HFFc6 (cell line): Measurements from ENCODE around the gene GAD1. TPM values are rescaled to one million over a fixed set of nuclear protein-coding genes. Genes with fewer than 3 reads are reported as not detected.

Experiments
- DNase-seq: peaks from one replicate; pipeline ENCODE4 v3.0.0-alpha.2; 2018
- H3K27ac Mint-ChIP-seq: 2 replicates; pipeline ENCODE4 v1.8.0; 2020; ENCODE audit warnings: mild to moderate bottlenecking, mixed read lengths
- H3K27me3 Mint-ChIP-seq: 2 replicates; pipeline ENCODE4 v1.8.0; 2021; ENCODE audit warnings: mild to moderate bottlenecking, moderate library complexity, mixed read lengths; ENCODE audit not compliant: insufficient read depth
- H3K36me3 Mint-ChIP-seq: 2 replicates; pipeline ENCODE4 v1.8.0; 2021; ENCODE audit warnings: low read depth, mixed read lengths
- H3K4me1 Mint-ChIP-seq: 2 replicates; pipeline ENCODE4 v1.8.0; 2020; ENCODE audit warnings: low read depth, mixed read lengths
- H3K4me3 Mint-ChIP-seq: 2 replicates; pipeline ENCODE4 v1.8.0; 2020; ENCODE audit warnings: mild to moderate bottlenecking, moderate library complexity, mixed read lengths
- H3K9me3 Mint-ChIP-seq: 2 replicates; pipeline ENCODE4 v1.8.0; 2020; ENCODE audit warnings: mild to moderate bottlenecking, mixed read lengths
- CTCF ChIP-seq: fragments of 200-600 bp; sonication (generic); IDR thresholded peaks from 2 replicates; pipeline ENCODE4 v1.5.0; 2021; ENCODE audit warnings: antibody characterized with exemption, mild to moderate bottlenecking
- total RNA-seq, 6 experiments: library from RNA; stranded (reverse); fragmentation: NEBNext Ultra II Directional; extraction: Animal tissue kit (Norgen Biotek cat#: 25700); gene quantifications; 2 replicates in 1 of 6; 3 replicates in 5 of 6; pipeline ENCODE4 v1.2.3, GENCODE V29; 2021

GAD1 gene
- total RNA-seq, 6 experiments from 2014 or later: 0.21 to 0.26 TPM; not detected in 4

GRCh38 chr2:170842785-170843184, 26.1 kb downstream of the GAD1 start:
- peak; percentile 48 for DNase-seq
- Mint-ChIP-seq H3K27ac (peak overlapping the region; percentile 42), H3K36me3 (no peaks in the 10 kb centered on the region), H3K4me1 (peaks cover 28% of the 10 kb centered on the region), H3K27me3 (peaks cover 23% of the 10 kb centered on the region), H3K9me3 (no peaks in the 10 kb centered on the region), H3K4me3 (no peak overlapping the region)
- no peak for TF ChIP-seq CTCF

GRCh38 chr2:170843656-170844055, 27.0 kb downstream of the GAD1 start:
- no peak for TF ChIP-seq CTCF
- Mint-ChIP-seq H3K27me3 (peaks cover 19% of the 10 kb centered on the region), H3K4me1 (peaks cover 35% of the 10 kb centered on the region), H3K9me3 (no peaks in the 10 kb centered on the region), H3K36me3 (no peaks in the 10 kb centered on the region; the same call in 1 of the 2 replicates), H3K4me3 (peak overlapping the region; percentile 63), H3K27ac (peak overlapping the region; percentile 40; the same call in 1 of the 2 replicates)
- DNase-seq: peak; percentile 71

GRCh38 chr2:170845343-170845742, 28.7 kb downstream of the GAD1 start:
- Mint-ChIP-seq H3K27me3 (peaks cover 19% of the 10 kb centered on the region), H3K27ac (no peak overlapping the region), H3K4me1 (peaks cover 43% of the 10 kb centered on the region), H3K36me3 (peaks cover 4% of the 10 kb centered on the region; the same call in 1 of the 2 replicates), H3K9me3 (no peaks in the 10 kb centered on the region), H3K4me3 (no peak overlapping the region)
- TF ChIP-seq CTCF: peak; percentile 50
- no peak for DNase-seq

- H3K27me3 Mint-ChIP-seq: peaks cover 15% of the 10 kb centered on the region
- no peak for DNase-seq
- H3K4me3 Mint-ChIP-seq: no peak overlapping the region
- peaks cover 43% of the 10 kb centered on the region for H3K4me1 Mint-ChIP-seq
- H3K36me3 Mint-ChIP-seq: peaks cover 5% of the 10 kb centered on the region; the same call in 1 of the 2 replicates
- H3K9me3 Mint-ChIP-seq: no peaks in the 10 kb centered on the region
- TF ChIP-seq CTCF: no peak
- H3K27ac Mint-ChIP-seq: no peak overlapping the region
Measured at GRCh38 chr2:170846314-170846713, 29.6 kb downstream of the GAD1 start.

- no peak for TF ChIP-seq CTCF
- Mint-ChIP-seq H3K27ac (no peak overlapping the region), H3K27me3 (peaks cover 15% of the 10 kb centered on the region), H3K4me1 (peaks cover 33% of the 10 kb centered on the region), H3K4me3 (no peak overlapping the region), H3K36me3 (peaks cover 5% of the 10 kb centered on the region; the same call in 1 of the 2 replicates), H3K9me3 (no peaks in the 10 kb centered on the region)
- DNase-seq: no peak
Measured at GRCh38 chr2:170847716-170848115, 31.0 kb downstream of the GAD1 start.

GRCh38 chr2:170848587-170848986, 31.9 kb downstream of the GAD1 start:
- Mint-ChIP-seq H3K4me3 (no peak overlapping the region), H3K9me3 (no peaks in the 10 kb centered on the region), H3K27me3 (peaks cover 15% of the 10 kb centered on the region), H3K36me3 (peaks cover 5% of the 10 kb centered on the region; the same call in 1 of the 2 replicates), H3K4me1 (peaks cover 25% of the 10 kb centered on the region), H3K27ac (no peak overlapping the region; the same call in 1 of the 2 replicates)
- peak; percentile 80 for DNase-seq
- no peak for TF ChIP-seq CTCF
